H1 (cell line): ENCODE measurements around the gene VAT1L. TPM values are rescaled to one million over a fixed set of nuclear protein-coding genes. Genes with fewer than 3 reads are reported as not detected.
A peak's percentile ranks its signal among the peaks of the same experiment; 100 is the strongest.

Experiments
- CTCF ChIA-PET: fragments of 300-600 bp; sonication (Branson Sonifier 250); formaldehyde crosslinking; loops from one replicate; lab custom pipeline; 2021; ENCODE audit not compliant: partially characterized antibody; lab: Charles Lee
- POLR2A ChIA-PET: fragments of 300-600 bp; sonication (Branson Sonifier 250); formaldehyde crosslinking; loops from one replicate; lab custom pipeline; 2021; ENCODE audit warnings: inconsistent platforms; ENCODE audit not compliant: partially characterized antibody; lab: Charles Lee
- DNase-seq, 2 experiments: peaks; one replicate each; pipeline versions ENCODE4 v3.0.0 to v3.0.0-alpha.2; 2010 to 2022; ENCODE audit warnings: low spot score in 2 of 2, low read depth in 1 of 2, mixed read lengths in 1 of 2
- FAIRE-seq: peaks from 2 replicates; lab custom pipeline; 2011; peaks lifted over from hg19 to GRCh38; lab: Jason Lieb, UNC
- H2AFZ ChIP-seq: 2 replicates; pipeline ENCODE4 v1.8.1; 2012; ENCODE audit warnings: low read length, inconsistent platforms
- H2AK5ac ChIP-seq: 2 replicates; pipeline ENCODE4 v1.6.1; 2013; ENCODE audit warnings: low read depth, low read length
- H2BK120ac ChIP-seq: replicated peaks from 2 replicates; pipeline ENCODE3; 2013; ENCODE audit warnings: low read depth, low read length, inconsistent platforms
- H2BK12ac ChIP-seq: 2 replicates; pipeline ENCODE4 v1.6.1; 2013; ENCODE audit warnings: low read depth, low read length
- H2BK15ac ChIP-seq: 2 replicates; pipeline ENCODE4 v1.6.1; 2013; ENCODE audit warnings: low read length
- H2BK20ac ChIP-seq: 2 replicates; pipeline ENCODE4 v1.6.1; 2013; ENCODE audit warnings: low read length
- H2BK5ac ChIP-seq: 2 replicates; pipeline ENCODE4 v1.6.1; 2013; ENCODE audit warnings: low read depth, low read length
- H3K14ac ChIP-seq: 2 replicates; pipeline ENCODE4 v1.6.1; 2013; ENCODE audit warnings: inconsistent platforms; ENCODE audit not compliant: insufficient read length
- H3K18ac ChIP-seq: 2 replicates; pipeline ENCODE4 v1.6.1; 2013; ENCODE audit warnings: low read length; ENCODE audit errors: extremely low read depth
- H3K23ac ChIP-seq: 2 replicates; pipeline ENCODE4 v1.6.1; 2013; ENCODE audit warnings: inconsistent platforms; ENCODE audit not compliant: insufficient read length
- H3K23me2 ChIP-seq: 2 replicates; pipeline ENCODE4 v1.6.1; 2013; ENCODE audit warnings: low read depth, low read length
- H3K27ac ChIP-seq: 2 replicates; pipeline ENCODE4 v1.6.1; 2011; ENCODE audit warnings: low read depth, low read length, inconsistent platforms
- H3K27me3 ChIP-seq, 4 experiments: replicated peaks in 1 of 4; 1 replicate in 1 of 4; 2 replicates in 3 of 4; pipeline versions ENCODE4 v1.6.1 to v1.8.1; 2011 to 2013; ENCODE audit warnings: low read length in 3 of 4, mild to moderate bottlenecking in 3 of 4, inconsistent platforms in 2 of 4, mixed read lengths in 2 of 4, moderate library complexity in 1 of 4; ENCODE audit not compliant: control insufficient read depth in 3 of 4, insufficient read depth in 3 of 4; ENCODE audit errors: extremely low read depth in 1 of 4
- H3K36me3 ChIP-seq, 4 experiments: 2 replicates each; pipeline versions ENCODE4 v1.6.1 to v1.8.1; 2011 to 2013; ENCODE audit warnings: mild to moderate bottlenecking in 4 of 4, low read length in 3 of 4, moderate library complexity in 2 of 4, control low read depth in 1 of 4, inconsistent platforms in 1 of 4; ENCODE audit not compliant: insufficient read depth in 4 of 4, control insufficient read depth in 2 of 4
- H3K4ac ChIP-seq: replicated peaks from 2 replicates; pipeline ENCODE3; 2013; ENCODE audit warnings: low read length, low read depth, mixed read lengths, inconsistent platforms; ENCODE audit not compliant: insufficient read length
- H3K4me1 ChIP-seq, 4 experiments: replicated peaks in 1 of 4; 1 replicate in 1 of 4; 2 replicates in 3 of 4; pipeline versions ENCODE4 v1.6.1 to v1.8.1; 2011 to 2013; ENCODE audit warnings: low read length in 3 of 4, inconsistent platforms in 2 of 4, mixed read lengths in 1 of 4; ENCODE audit not compliant: insufficient read depth in 4 of 4, control insufficient read depth in 3 of 4
- H3K4me2 ChIP-seq, 2 experiments: 2 replicates each; pipeline versions ENCODE4 v1.6.1 to v1.8.1; 2011 to 2013; ENCODE audit warnings: low read depth in 2 of 2, low read length in 2 of 2, control low read depth in 1 of 2, inconsistent platforms in 1 of 2, mild to moderate bottlenecking in 1 of 2; ENCODE audit not compliant: insufficient read depth in 1 of 2
- H3K4me3 ChIP-seq, 4 experiments: fragments of 200-600, 300-600 bp in 1 of 4; sonication (generic), shearing (Covaris generic), sonication (Bioruptor Twin) in 1 of 4; 2 replicates each; pipeline versions ENCODE4 v1.5.1 to v1.8.1; 2011 to 2016; ENCODE audit warnings: low read length in 4 of 4, low read depth in 3 of 4, control low read depth in 2 of 4, inconsistent platforms in 2 of 4, mild to moderate bottlenecking in 2 of 4, mixed read lengths in 1 of 4, moderate library complexity in 1 of 4; ENCODE audit not compliant: insufficient read depth in 2 of 4; ENCODE audit errors: extremely low read depth in 1 of 4
- H3K56ac ChIP-seq: replicated peaks from 2 replicates; pipeline ENCODE3; 2013; ENCODE audit warnings: low read depth, mild to moderate bottlenecking, mixed read lengths, low read length, inconsistent platforms; ENCODE audit not compliant: insufficient read length
- H3K79me1 ChIP-seq: 2 replicates; pipeline ENCODE4 v1.6.1; 2013; ENCODE audit warnings: low read depth, low read length, control low read depth
- H3K79me2 ChIP-seq, 2 experiments: 2 replicates each; pipeline versions ENCODE4 v1.6.1 to v1.8.1; 2012 to 2013; ENCODE audit warnings: low read length in 2 of 2, mild to moderate bottlenecking in 2 of 2, inconsistent platforms in 1 of 2; ENCODE audit not compliant: insufficient read depth in 2 of 2, control insufficient read depth in 1 of 2
- H3K9ac ChIP-seq, 4 experiments: replicated peaks in 1 of 4; 1 replicate in 1 of 4; 2 replicates in 3 of 4; pipeline versions ENCODE4 v1.6.1 to v1.8.1; 2011 to 2013; ENCODE audit warnings: low read depth in 3 of 4, low read length in 3 of 4, control low read depth in 2 of 4, mild to moderate bottlenecking in 2 of 4, moderate library complexity in 2 of 4, inconsistent platforms in 1 of 4; ENCODE audit errors: extremely low read depth in 1 of 4
- H3K9me3 ChIP-seq, 2 experiments: 2 replicates each; pipeline versions ENCODE4 v1.6.1 to v1.8.1; 2012 to 2013; ENCODE audit warnings: mild to moderate bottlenecking in 2 of 2, moderate library complexity in 2 of 2, control low read depth in 1 of 2, inconsistent platforms in 1 of 2, low read depth in 1 of 2, low read length in 1 of 2, mixed read lengths in 1 of 2; ENCODE audit not compliant: insufficient read depth in 2 of 2
- H4K20me1 ChIP-seq, 2 experiments: replicated peaks in 1 of 2; 2 replicates each; pipeline versions ENCODE3 to v1.8.1; 2011 to 2013; ENCODE audit warnings: inconsistent platforms in 2 of 2, low read length in 2 of 2, mild to moderate bottlenecking in 1 of 2; ENCODE audit not compliant: insufficient read depth in 2 of 2, control insufficient read depth in 1 of 2
- H4K5ac ChIP-seq: 2 replicates; pipeline ENCODE4 v1.6.1; 2013; ENCODE audit warnings: low read length, low read depth, mixed read lengths, inconsistent platforms; ENCODE audit not compliant: insufficient read length
- H4K8ac ChIP-seq: 2 replicates; pipeline ENCODE4 v1.8.0; 2013; ENCODE audit warnings: mild to moderate bottlenecking, moderate library complexity, low read length, inconsistent platforms; ENCODE audit not compliant: insufficient read depth; ENCODE audit errors: extremely low read depth
- H4K91ac ChIP-seq: replicated peaks from 2 replicates; pipeline ENCODE3; 2013; ENCODE audit warnings: low read length, mixed read lengths, inconsistent platforms; ENCODE audit not compliant: insufficient read length
- KDM1A ChIP-seq: fragments of 200-600, 300-600 bp; sonication (generic); IDR thresholded peaks from 2 replicates; pipeline ENCODE4 v1.7.1; 2016; ENCODE audit warnings: mild to moderate bottlenecking, low read length, borderline replicate concordance
- RAD21 ChIP-seq, 2 experiments: IDR thresholded peaks in 1 of 2; conservative IDR thresholded peaks in 1 of 2; 2 replicates each; pipeline ENCODE4 v1.6.1; 2011; ENCODE audit warnings: low read depth in 2 of 2, low read length in 2 of 2, improper control_type of control experiment in 1 of 2, inconsistent platforms in 1 of 2, mild to moderate bottlenecking in 1 of 2, moderate library complexity in 1 of 2
- WGBS, 2 experiments: shearing (Covaris generic) in 1 of 2; methylation state at CpG; one replicate each; pipeline versions ENCODE4 v1.1.6 to v1.1.7; 2013 to 2015; ENCODE audit warnings: low lambda C conversion rate in 2 of 2, mixed read lengths in 2 of 2, inconsistent platforms in 1 of 2, low coverage in 1 of 2, missing lambda C conversion rate in 1 of 2; ENCODE audit not compliant: insufficient replicate concordance in 2 of 2, insufficient coverage in 1 of 2, insufficient read length in 1 of 2; ENCODE audit errors: extremely low coverage in 1 of 2, missing lambda C conversion rate in 1 of 2; 5-methylcytosine and 5-hydroxymethylcytosine counted together
- polyA plus RNA-seq, 7 experiments: library from polyadenylated mRNA; depleted of rRNA in 3 of 7; stranded (reverse) in 5 of 7; unstranded in 2 of 7; fragments of >200 nt in 5 of 7; fragments of 200-250 nt in 2 of 7; gene quantifications; 1 replicate in 5 of 7; 2 replicates in 1 of 7; 4 replicates in 1 of 7; pipeline versions ENCODE4 v1.2.1 to v1.2.3, GENCODE V29; 2011 to 2013; ENCODE audit warnings: missing spikeins in 2 of 7, mixed read lengths in 2 of 7
- total RNA-seq: library from RNA; stranded (reverse); fragmentation: NEBNext Ultra II Directional; extraction: Animal tissue kit (Norgen Biotek cat#: 25700); gene quantifications from 2 replicates; pipeline ENCODE4 v1.2.1, GENCODE V29; 2021

Gene VAT1L
- total and polyA plus RNA-seq, 2 of the 8 experiments (the other 6 are each of a cell fraction or from before 2014, with no cell fraction given), result 46.3 to 48.2 TPM

GRCh38 chr16:77836801-77837200 is 48.4 kb downstream of the VAT1L start:
- H3K4me3 ChIP-seq, result no peak overlapping the region
- 0 out of 4 replicates have a peak, but pooled peaks cover 0 to 2% of the 10 kb centered on the region in 2 experiments for H3K79me2 ChIP-seq
- no peak overlapping the region for H2BK120ac ChIP-seq
- FAIRE-seq (no peak), DNase-seq (no peak)
- H3K23me2 ChIP-seq, result no peaks in the 10 kb centered on the region
- H2BK12ac ChIP-seq, result no peak overlapping the region
- no peak overlapping the region for H2BK20ac ChIP-seq
- CTCF ChIA-PET, result interaction anchor here (1.0 to 2.2 kb wide), 2 partner anchors 15 to 41 kb away, joined by 3 to 4 read pairs; no protein-coding TSS in a partner anchor
- no peak overlapping the region for H3K4ac ChIP-seq
- no peaks in the 10 kb centered on the region for H3K79me1 ChIP-seq
- no peak overlapping the region for H4K8ac ChIP-seq
- no peak overlapping the region for H2AK5ac ChIP-seq
- no peak overlapping the region for H2AFZ ChIP-seq
- no peak overlapping the region for H3K23ac ChIP-seq
- H3K9me3 ChIP-seq, result no peaks in the 10 kb centered on the region
- peaks cover 0 to 6% (median 0%) of the 10 kb centered on the region in 4 experiments; a peak in 2 of 8 replicates for H3K36me3 ChIP-seq
- H3K4me2 ChIP-seq, result no peak overlapping the region
- no peak overlapping the region for H3K9ac ChIP-seq
- no peak overlapping the region for H3K18ac ChIP-seq
- POLR2A ChIA-PET, result no interaction called here
- H3K27me3 ChIP-seq, result no peaks in the 10 kb centered on the region
- H2BK15ac ChIP-seq, result no peak overlapping the region
- H4K5ac ChIP-seq, result no peak overlapping the region
- no peak overlapping the region for H3K56ac ChIP-seq
- TF ChIP-seq KDM1A, result peak; percentile 70; the same call in 1 of the 2 replicates
- TF ChIP-seq RAD21 (IDR thresholded peaks at IDR 0.05 in 1 of 2, conservative IDR thresholded peaks at IDR 0.05 in 1 of 2; ENCODE audit: low read depth in 2 of 2, low read length in 2 of 2), result no peak
- no peak overlapping the region for H2BK5ac ChIP-seq
- no peak overlapping the region for H3K27ac ChIP-seq
- no peaks in the 10 kb centered on the region for H4K20me1 ChIP-seq
- 86% methylated on average over 5 of the region's 5 CpGs; no CpG with 5 or more reads in 1 of the 2 experiments for WGBS, 2 experiments
- H3K14ac ChIP-seq, result no peak overlapping the region
- H3K4me1 ChIP-seq, result peaks cover 5 to 13% (median 8%) of the 10 kb centered on the region in 4 experiments; a peak in 6 of 7 replicates
- no peak overlapping the region for H4K91ac ChIP-seq
